22Rv1 (cell line): ENCODE data around the gene FGGY.

Experiments
- CTCF ChIP-seq: fragments of 450-650 bp; IDR thresholded peaks from 2 replicates; pipeline ENCODE4 v1.5.1; 2017; ENCODE audit warnings: mild to moderate bottlenecking
- ZFX ChIP-seq: fragments of 450-650 bp; IDR thresholded peaks from 2 replicates; pipeline ENCODE4 v1.6.1; 2017; ENCODE audit warnings: antibody characterized with exemption, borderline replicate concordance

DNA sequence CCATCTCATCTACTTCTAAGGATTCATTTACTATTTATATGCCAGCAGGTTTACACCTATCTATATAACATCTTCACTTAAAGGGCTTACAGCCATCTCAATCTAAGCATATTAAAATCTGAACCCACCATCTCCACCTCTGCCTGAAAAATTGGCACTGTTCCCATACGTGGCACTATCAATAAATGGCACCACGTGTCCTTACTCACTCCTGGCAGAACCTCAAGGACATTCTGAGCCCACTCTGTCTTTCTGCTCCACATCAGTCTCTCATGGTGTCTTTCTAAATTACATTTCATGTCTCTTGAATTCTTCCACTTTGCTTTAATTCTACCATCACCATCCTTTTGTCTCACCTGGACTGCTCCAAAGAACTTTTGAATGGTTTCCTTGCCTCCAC is 445.6 kb downstream of the FGGY start:
- TF ChIP-seq CTCF (no peak), ZFX (no peak)
